ENCODE results near the gene ANXA1.

GRCh38 chr9:73170185-73170957, 18.7 kb downstream of the ANXA1 start:
- TF ChIP-seq, protein P1, sequence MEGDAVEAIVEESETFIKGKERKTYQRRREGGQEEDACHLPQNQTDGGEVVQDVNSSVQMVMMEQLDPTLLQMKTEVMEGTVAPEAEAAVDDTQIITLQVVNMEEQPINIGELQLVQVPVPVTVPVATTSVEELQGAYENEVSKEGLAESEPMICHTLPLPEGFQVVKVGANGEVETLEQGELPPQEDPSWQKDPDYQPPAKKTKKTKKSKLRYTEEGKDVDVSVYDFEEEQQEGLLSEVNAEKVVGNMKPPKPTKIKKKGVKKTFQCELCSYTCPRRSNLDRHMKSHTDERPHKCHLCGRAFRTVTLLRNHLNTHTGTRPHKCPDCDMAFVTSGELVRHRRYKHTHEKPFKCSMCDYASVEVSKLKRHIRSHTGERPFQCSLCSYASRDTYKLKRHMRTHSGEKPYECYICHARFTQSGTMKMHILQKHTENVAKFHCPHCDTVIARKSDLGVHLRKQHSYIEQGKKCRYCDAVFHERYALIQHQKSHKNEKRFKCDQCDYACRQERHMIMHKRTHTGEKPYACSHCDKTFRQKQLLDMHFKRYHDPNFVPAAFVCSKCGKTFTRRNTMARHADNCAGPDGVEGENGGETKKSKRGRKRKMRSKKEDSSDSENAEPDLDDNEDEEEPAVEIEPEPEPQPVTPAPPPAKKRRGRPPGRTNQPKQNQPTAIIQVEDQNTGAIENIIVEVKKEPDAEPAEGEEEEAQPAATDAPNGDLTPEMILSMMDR (IDR thresholded peaks at IDR 0.05) = no peak
- TF ChIP-seq POLR2A (IDR thresholded peaks at IDR 0.05) (no peak), EP300 (IDR thresholded peaks at IDR 0.05) (no peak)
